Activated naive CD4-positive, alpha-beta T cell (primary cell): Measurements from ENCODE around the gene LTBP1.
"Not testable (repeated sequence)": the region's sequence is repeated elsewhere in the genome, so short reads cannot be mapped to it uniquely, and the experiment has no call there.

Source experiments
- DNase-seq, 4 experiments: peaks; one replicate each; lab custom pipeline; 2025; lab: John Stamatoyannopoulos, UW

Gene LTBP1

DNA sequence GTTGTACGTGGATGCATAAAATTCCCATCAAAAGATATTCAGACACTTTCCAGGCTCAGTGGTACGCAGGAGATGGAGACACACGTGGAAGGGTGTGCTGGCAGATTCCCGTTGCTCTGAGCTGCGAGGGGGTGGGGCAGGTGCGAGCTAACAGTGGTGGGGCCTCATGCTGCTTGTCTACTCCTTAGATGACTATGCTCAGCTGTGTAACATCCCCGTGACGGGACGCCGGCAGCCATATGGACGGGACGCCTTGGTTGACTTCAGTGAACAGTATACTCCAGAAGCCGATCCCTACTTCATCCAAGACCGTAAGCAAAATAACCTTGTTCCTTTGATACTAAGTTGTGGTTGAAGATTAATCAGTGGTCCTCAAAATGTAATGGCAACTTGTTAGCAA lies 442.2 kb downstream of the LTBP1 start:
- no peak for DNase-seq

DNA sequence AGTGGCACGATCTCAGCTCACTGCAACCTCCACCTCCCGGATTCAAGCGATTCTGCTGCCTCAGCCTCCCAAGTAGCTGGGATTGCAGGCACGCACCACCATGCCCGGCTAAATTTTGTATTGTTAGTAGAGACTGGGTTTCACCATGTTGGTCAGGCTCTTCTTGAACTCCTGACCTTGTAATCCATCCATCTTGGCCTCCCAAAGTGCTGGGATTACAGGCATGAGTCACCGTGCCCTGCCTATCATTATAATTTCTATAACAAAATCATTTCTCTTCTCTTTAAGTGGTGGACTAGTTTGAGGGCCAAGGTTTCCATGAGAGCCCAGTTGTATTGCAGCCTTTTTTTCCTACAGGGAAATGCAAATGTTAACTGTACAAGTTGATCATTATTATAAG lies 442.9 kb downstream of the LTBP1 start:
- DNase-seq = not testable (repeated sequence)

DNA sequence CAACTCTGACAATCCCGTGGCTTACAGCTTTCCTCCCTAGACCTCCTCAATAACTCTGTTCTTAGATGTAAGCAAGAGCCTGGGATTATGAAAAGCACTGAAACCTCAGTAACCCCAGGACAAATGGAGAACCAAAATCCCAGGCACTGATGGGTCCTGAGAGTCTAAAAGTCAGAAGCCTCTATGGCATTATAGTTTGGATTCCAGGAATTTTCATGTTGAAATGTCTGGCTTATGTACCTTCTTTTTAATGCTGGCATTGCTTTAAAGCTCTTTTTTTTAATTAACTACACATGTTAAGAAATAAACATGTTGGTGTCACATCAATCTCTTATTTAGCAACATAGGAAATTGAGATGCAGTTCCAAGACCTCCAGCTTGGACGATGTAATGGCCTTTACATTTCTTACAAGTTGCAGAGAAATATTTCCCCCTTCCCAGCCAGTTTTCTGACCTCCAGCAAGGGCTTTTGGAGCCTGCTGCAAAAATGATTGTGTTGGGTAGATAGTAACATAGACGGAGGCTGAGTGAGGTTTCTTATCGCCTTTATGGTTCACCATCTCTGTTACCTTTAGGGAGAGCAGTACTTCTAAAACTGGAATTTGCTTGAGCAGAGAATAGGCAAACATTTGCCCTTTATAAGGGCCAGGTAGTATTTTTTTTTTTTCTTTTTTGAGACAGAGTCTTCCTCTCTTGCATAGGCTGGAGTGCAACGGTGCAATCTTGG lies 444.9 kb downstream of the LTBP1 start:
- no peak for DNase-seq

DNA sequence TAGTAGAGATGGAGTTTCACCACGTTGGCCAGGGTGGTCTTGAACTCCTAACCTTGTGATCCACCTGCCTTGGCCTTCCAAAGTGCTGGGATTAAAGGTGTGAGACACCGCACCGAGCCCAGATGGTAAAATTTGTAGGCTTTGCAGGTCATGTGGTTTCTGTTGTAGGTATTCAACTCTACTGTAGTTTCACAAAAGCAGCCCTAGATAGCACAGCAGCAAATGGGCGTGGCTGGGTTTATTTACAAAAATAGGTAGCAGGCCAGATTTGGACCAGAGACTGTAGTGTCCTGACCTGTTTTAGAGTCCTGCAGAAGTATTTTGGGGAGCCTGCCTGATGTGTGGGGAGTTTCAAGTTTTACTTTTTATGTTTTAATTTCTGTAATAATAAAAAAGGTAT lies 445.6 kb downstream of the LTBP1 start:
- DNase-seq = no peak

DNA sequence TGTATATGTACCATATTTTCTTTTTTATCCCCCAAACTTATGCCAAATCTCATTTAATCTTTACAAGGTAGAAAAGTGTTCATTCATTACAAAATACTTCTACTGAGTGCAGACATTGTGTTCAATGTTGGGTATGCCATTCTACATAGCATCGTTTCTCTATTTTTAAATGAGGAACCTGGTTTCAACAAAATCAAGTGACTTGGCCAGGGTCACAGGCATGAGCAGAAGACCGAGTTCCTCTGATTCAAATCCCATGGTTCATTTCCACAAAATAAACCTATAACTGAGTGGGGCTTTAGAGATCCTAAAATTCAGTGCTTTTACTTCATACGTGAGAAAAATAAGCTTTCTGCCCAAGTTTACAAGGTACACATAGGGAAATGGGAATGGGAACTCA lies 448.3 kb downstream of the LTBP1 start:
- DNase-seq = no peak

DNA sequence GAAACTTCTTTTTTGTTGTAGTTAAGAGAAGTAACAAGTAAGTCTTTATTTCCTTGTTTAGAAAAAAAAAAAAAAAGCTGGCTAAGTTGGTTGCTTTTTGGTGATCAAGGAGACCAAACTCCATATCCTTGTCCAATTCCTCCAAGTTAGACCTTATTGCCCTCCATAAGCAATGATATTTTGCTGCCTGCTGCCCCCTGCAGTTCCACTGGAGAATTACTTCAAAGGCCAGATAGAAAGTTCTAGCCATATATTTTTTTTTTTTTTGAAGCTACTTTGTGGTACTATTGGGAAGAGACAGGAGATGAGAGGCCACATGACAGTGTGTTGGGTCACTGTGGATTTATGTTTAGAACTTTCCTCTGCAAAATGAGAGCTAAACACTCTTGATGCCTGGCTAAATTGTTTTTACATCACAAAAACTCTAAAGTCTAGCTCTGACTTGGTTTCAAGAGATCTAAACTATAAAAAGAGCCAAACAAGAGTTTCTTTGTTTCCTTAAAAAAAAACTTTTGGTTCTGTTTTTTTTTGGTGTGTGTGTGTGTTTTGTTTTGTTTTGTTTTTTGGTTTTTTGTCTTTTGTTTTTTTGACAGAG lies 449.0 kb downstream of the LTBP1 start:
- DNase-seq = no peak

DNA sequence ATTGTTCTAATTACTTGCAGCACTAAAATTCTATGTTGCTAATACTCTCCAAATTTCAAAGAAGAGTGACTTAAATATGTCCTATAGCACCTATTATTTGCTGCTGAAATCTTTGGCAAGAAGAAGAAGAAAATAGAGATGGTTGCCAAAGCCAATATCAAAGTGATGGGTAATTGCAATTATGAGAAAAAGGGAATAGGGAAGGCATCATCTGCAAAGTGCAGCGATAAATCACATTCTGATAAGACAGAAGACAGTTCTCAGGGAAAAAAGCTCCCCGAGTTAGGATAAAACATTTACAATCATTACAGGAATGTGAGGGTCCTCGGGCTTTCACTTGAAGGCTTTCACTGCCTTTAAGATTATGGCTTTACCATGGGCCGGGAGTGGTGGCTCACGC lies 457.6 kb downstream of the LTBP1 start:
- no peak for DNase-seq

DNA sequence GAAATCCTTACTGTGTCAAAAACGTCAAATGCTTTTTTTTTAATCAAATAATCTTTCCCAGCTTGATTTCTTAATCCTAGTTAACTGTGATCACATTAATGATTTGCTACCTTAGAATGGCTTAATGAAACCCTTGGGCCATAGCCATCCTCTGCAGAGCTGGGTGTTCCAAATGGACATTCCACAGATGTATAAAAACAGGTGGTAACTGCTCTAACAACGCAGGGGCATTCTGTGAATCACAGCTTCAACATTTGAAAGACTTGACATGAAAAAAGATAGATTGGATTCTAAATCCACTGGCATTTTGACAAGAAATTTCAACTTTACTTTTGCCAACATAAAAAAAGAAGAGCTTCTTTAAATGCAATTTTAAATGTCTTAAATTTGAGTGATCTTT lies 459.9 kb downstream of the LTBP1 start:
- no peak for DNase-seq

DNA sequence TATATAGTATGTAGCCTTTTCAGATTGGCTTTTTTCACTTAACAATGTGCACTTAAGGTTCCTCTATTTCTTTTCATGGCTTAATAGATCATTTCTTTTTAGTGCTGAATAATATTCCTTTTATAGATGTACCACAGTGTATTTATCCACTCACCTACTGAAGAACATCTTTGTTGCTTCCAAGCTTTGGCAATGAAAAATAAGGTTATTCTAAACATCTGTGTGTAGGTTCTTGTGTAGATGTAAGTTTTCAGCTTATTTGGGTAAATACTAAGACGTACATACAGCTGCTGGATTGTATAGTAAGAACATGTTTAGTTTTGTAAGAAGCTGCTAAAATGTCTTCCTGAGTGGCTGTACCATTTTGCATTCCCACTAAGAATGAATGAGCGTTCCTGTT lies 461.4 kb downstream of the LTBP1 start:
- DNase-seq = no peak

DNA sequence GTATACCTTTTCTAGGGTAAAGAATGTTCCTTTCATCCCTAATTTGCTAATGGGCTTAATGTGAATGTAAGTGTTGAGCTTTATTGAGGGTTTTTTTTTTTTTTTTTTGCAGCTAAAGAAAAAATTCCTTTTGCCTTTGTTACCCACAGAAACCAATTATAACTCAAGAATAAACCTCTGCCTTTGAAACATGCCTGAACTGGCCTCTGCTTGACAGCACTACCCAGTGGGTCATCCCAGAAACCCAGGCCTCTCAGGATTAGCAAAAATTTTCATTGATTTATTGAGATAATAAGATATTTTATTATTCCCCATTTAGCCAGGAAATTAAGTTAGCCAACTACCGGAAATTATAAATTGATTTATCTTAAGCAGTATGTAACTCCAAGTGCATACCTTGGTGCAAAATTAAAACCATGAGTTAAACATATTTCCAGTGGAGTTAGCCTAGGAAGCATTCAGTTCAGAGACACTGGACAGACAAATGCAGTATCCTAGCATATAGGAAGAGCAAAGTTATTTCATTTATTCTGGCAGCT lies 462.7 kb downstream of the LTBP1 start:
- no peak for DNase-seq

DNA sequence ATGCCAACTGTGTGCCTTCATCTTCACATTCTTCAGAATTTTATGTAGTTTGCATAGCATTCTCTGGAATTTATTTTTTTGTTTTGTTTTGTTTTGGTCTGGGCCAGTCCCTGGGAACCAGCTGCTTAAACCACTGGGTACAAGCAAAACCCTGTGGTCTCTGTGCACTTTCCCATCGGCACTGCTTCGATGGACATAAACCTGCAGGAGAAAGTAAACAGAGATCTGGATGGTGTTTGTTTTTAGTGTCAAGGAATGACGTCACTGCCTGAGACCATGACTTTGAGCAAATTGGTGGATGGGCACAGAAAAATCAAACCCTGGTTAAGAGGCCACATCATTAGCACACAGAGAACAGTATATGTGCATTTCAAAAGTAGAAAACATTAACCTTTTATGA lies 465.0 kb downstream of the LTBP1 start:
- no peak for DNase-seq

DNA sequence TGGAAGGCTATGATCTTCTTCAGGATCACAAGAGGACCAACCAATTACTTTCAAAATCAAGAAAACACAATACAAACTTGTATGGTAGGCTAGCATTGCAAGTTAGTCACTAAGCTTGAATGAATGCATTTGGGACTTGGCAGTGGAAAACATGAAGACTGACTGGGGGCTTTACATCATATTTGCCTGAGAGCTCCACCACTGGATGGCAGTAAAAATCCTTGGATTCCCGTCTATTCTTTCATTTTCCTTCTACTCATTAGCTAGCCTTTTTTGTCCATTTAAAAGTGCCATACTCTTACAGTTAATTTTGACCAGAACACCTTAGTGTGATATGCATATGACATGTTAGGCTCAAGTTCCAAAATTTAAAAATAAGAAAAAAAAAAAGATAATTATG lies 466.2 kb downstream of the LTBP1 start:
- DNase-seq = no peak

DNA sequence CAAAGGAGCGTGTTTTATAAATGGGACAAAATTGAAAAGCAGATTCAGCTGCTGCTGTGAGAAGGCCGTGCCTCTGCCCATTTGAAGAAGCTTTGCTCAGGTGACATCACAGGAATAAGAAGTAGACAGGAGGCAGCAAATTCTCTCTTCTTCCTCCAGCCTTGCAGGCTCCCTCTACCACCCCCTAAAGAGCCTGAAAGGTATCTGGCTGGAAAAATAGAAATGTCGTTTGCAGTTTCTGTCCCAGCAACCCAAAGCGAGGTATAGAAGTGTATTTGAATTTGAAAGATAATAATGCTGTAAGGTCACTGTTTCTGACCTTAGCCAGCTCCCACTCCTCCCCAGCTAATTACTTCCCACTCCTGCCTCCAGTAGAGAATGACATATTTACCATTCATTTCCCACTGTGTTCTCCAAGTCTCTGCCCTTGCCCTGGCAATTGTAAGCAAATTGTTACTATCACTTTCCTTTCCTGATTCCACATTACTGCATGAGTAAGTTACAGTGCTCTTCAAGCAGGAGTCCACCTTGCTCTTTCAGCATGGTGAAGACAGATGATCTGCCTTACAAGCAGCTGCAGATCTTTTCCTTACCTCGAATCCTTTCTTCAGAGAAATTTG lies 472.9 kb downstream of the LTBP1 start:
- DNase-seq = no peak

DNA sequence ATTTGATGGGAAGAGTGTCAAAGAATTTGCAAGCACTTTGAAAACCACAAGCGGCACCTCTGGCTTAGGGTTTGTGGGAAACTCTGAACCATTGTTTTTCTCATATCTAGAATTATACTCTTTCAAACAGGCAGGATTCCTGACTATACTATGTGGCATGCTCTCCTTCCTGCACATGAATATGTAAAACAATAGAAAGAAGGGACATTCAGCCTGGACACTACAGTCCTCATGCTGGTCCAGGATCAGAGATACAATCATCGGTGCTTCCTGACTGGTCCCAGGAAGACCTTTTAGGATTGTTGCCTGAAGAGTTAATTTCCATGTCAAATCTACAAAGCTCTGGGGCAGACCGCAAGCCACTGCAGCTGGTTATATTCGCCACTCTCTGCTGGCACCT lies 474.0 kb downstream of the LTBP1 start:
- DNase-seq = no peak

DNA sequence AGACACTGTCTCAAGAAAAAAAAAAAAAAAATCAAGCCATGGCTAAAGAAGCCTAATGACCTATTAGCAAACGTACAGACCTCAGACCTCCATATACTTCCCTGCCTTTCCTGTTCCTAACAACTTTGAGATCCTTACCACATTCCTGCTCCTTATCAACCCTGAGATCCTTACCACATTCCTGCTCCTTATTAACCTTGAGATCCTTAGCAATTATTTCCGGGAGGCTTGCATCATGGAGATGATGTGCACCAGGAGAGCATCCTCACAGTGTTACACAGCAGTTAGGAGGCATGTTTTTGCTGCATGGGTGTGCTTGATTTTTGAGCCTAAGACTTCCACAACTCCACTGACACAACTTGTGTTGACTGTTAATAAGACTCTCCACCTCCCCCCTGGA lies 475.1 kb downstream of the LTBP1 start:
- DNase-seq = no peak

DNA sequence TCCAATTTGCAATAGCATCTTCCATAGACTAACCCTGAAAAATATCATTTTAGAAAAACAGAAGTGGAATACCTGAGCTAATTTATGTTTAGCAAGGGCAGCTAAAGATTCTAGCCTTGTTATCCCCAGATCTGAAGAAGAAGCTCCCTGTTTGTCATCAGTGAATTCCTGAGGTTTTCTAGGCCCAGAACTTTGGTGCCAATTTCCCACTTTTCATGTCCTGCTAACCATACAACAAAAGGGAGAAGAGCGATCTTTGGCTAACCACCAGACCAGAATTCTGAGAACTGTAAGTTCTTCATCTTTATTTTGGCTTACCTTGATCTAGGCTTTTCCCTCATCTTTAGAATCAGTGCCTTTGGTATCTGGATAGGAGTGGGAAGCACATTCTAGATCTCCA lies 478.4 kb downstream of the LTBP1 start:
- DNase-seq = no peak

DNA sequence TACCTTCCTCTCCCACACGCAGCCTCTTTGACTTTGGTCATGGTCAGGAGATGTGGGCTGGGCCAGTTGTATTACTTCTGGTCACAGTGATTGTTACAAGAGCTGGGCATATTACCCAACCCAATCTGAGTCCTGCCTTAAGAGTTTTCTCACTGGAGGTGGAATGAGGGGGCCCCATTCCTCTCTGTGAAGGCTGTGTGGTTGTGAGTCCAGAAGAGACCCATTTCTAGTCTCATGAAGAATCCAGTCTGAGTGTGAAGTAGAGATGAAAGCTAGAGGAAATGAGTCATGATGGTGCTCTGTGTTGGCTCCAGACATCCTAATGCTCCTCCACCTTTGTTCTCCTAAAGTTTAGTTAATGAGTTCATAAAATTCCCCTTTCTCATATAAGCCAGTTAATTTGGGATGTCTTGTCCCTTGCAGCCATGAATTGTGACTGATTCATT lies 478.9 kb downstream of the LTBP1 start:
- no peak for DNase-seq

DNA sequence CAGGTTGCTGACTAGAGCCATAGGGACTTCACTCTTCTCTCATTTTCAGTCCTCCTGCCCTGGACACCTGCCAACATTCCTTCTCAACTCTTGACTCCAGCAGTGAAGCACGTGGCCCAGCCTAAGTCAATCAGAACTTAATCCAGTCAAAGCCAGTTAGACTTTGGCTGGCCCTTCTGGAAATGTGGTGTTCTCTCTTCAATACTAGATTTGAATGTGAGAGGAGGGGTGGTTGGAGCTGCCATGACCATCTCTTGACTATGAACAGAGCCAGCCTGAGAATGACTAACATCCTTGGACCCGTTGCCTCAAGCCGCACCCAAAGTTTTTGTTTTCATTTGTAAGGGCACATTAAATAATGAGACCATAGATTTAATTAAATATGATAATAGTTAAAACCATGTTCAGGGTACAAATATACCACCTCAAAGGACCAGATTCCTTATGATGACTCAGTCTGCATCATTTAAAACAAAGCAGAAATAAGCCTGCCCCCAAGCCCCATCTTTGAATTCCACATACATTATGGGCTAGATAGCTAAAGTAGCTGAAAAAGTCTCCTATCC lies 480.0 kb downstream of the LTBP1 start:
- no peak for DNase-seq

DNA sequence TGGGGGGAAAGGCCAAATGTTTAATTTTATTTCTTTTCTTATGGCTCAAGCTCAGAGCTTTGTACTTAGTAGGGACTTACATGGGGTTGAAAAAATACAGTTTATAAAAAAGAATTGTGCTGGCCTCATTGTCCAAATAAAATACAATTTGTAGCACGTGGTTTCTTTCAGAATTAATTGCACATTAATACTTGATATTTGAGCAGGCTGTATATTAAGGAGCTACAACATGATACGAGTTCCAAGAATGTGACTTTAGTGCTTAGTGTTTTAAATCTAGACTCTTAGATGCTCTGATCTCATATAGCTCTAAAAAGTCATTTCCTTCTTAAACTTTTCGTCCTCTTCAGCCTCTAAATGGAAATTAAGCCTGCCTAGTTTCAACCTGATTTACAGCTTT lies 483.3 kb downstream of the LTBP1 start:
- no peak for DNase-seq

DNA sequence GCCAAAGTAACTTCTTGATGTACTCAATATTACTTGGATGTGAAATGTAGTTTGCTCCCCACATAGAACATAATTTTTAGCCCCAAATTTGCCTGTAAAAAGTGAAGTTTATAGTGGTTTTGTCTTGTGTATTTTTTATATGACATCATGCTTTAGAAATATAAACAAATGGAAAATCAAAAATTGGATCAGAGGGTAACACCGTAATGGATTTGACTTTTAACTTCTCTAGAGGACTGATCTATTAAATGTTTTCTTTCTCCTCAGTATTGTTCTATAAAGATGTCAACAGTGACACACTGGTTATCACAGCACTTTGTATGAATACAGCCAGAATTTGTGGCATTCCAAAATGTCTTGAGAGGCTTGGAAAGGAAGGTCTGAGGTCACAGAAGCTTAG lies 484.1 kb downstream of the LTBP1 start:
- no peak for DNase-seq

DNA sequence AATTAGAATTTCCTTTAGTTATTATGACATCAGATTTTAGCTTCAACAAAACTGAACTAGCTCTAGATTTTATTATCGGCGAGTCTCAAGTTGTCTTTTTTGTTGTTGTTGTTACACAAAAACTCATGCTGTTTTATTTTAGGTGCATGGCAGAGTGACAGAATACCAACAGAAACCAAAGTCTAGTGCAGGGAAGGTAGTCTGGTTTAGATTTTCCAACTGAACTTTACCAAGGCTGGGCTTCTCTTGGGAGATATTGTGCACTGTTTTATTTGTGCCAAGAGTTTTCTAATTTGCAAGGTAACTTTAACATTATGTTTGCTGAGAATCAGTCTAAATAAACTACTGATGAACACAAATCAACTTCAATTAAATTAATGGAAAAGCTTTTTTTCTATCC lies 486.1 kb downstream of the LTBP1 start:
- no peak for DNase-seq

DNA sequence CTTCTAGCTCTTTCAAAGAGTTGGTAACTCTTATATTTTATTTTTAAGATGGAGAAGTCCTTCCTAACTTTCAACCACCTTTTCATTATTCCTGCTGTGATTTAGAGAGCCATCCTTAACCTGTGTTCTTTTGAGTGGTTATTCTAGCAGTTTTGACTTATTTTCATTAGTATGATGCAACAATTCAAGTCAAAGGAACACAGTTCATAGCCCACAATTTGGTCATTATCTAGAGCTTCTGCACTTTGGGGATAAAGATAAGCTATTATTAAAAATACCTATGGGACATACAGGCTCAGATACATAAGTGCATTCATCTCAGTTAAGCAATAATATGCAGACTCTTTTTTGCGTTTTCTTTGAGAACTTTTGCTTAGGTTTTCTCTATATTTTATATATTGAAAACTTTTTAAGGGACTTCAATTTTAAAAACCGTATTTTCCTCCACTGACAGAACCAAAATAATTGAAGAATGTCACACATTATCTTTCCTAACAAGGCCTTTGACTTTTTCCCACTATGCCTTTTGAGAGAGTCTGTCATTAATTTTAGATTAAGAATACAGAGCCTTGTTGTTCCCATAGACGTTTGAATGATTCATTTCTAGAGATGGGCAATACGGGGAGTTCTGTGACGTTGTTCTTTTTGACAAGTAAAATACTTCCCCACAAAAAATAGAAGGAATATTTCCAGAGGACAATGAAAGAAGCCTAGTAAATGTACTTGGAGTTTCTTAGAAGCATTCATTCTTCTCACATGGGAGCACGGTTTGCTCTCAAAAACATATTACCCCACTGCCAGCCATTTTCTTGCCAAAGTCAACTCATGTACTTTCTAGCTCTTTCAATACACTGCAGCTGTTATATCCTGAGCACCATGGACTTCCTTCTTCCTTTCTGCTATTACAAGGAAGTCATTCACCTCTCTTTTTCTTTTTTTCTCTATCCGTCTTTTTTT lies 486.8 kb downstream of the LTBP1 start:
- no peak for DNase-seq
